Osteoblast (primary cell): ENCODE results near the gene SELENOS. TPM values are rescaled to one million over a fixed set of nuclear protein-coding genes. Genes with fewer than 3 reads are reported as not detected.

Experiments
- DNase-seq: peaks from one replicate; pipeline ENCODE4 v3.0.0; 2011; ENCODE audit warnings: low spot score, mixed read lengths; ENCODE audit not compliant: insufficient read length; ENCODE audit errors: missing footprints
- H2AFZ ChIP-seq: 2 replicates; pipeline ENCODE4 v1.6.0; 2011; ENCODE audit warnings: mild to moderate bottlenecking, low read length
- H3K27ac ChIP-seq: 2 replicates; pipeline ENCODE4 v1.5.1; 2011; ENCODE audit warnings: mild to moderate bottlenecking, low read depth, low read length, moderate library complexity
- H3K27me3 ChIP-seq: 2 replicates; pipeline ENCODE4 v1.6.0; 2012; ENCODE audit warnings: mild to moderate bottlenecking, control low read depth, inconsistent platforms, low read length, moderate library complexity; ENCODE audit not compliant: insufficient read depth
- H3K36me3 ChIP-seq: 2 replicates; pipeline ENCODE4 v1.5.1; 2011; ENCODE audit warnings: mild to moderate bottlenecking, low read length, control low read depth, moderate library complexity; ENCODE audit not compliant: insufficient read depth
- H3K4me1 ChIP-seq: 2 replicates; pipeline ENCODE4 v1.5.1; 2011; ENCODE audit warnings: mild to moderate bottlenecking, low read length, control low read depth, moderate library complexity; ENCODE audit not compliant: insufficient read depth
- H3K4me2 ChIP-seq: 2 replicates; pipeline ENCODE4 v1.6.0; 2011; ENCODE audit warnings: mild to moderate bottlenecking, low read length; ENCODE audit not compliant: insufficient read depth
- H3K4me3 ChIP-seq: fragments of 200-600 bp; sonication (generic); 3 replicates; pipeline ENCODE4 v1.5.1; 2012; ENCODE audit warnings: mild to moderate bottlenecking, low read length, inconsistent platforms; ENCODE audit not compliant: insufficient read depth
- H3K79me2 ChIP-seq: 2 replicates; pipeline ENCODE4 v1.6.0; 2012; ENCODE audit warnings: mild to moderate bottlenecking, low read length, control low read depth, inconsistent platforms; ENCODE audit not compliant: insufficient read depth
- H3K9me3 ChIP-seq: 2 replicates; pipeline ENCODE4 v1.5.1; 2011; ENCODE audit warnings: low read depth, low read length, control low read depth
- H4K20me1 ChIP-seq: 2 replicates; pipeline ENCODE4 v1.6.0; 2012; ENCODE audit warnings: mild to moderate bottlenecking, low read length, control low read depth; ENCODE audit not compliant: insufficient read depth
- total RNA-seq: library from RNA; depleted of rRNA; stranded (reverse); fragments of >200 nt; gene quantifications from 2 replicates; pipeline ENCODE4 v1.2.3, GENCODE V29; 2012
- TF ChIP-seq, protein P1 (sequence below): IDR thresholded peaks from 2 replicates; pipeline ENCODE4 v1.5.1; 2011; ENCODE audit warnings: mild to moderate bottlenecking, low read depth, low read length, moderate library complexity; ENCODE audit errors: extremely low read depth

The SELENOS gene
- total RNA-seq, 1 donor, result 79.6 TPM

DNA sequence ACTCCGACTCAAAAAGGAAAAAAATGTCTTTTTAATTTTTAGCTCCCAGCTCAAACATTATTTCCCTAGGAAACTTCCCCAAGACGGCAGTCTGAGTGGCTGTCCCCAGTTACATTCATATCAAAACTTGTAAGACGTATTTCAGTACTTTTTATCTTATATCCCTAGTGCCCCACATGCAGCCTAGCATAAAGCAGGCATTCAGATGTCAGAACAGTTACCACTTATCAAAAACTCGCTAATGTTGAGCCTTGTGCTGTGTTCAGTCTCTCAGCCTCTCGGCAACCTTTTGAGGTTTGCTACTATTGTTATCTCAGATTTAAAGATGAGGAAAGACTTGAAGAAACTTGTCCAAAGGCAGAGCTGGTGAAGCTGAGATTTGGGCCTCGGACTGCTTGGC lies 6.6 kb upstream of the SELENOS start:
- Histone ChIP-seq H3K4me2 (no peak overlapping the region), H3K27me3 (no peaks in the 10 kb centered on the region), H3K27ac (no peak overlapping the region), H4K20me1 (peaks cover 12% of the 10 kb centered on the region), H3K79me2 (peaks cover 26% of the 10 kb centered on the region), H3K9me3 (no peaks in the 10 kb centered on the region), H3K4me3 (no peak overlapping the region), H3K36me3 (peaks cover 81% of the 10 kb centered on the region), H3K4me1 (no peaks in the 10 kb centered on the region), H2AFZ (no peak overlapping the region)
- DNase-seq, result no peak
- TF ChIP-seq, protein P1, sequence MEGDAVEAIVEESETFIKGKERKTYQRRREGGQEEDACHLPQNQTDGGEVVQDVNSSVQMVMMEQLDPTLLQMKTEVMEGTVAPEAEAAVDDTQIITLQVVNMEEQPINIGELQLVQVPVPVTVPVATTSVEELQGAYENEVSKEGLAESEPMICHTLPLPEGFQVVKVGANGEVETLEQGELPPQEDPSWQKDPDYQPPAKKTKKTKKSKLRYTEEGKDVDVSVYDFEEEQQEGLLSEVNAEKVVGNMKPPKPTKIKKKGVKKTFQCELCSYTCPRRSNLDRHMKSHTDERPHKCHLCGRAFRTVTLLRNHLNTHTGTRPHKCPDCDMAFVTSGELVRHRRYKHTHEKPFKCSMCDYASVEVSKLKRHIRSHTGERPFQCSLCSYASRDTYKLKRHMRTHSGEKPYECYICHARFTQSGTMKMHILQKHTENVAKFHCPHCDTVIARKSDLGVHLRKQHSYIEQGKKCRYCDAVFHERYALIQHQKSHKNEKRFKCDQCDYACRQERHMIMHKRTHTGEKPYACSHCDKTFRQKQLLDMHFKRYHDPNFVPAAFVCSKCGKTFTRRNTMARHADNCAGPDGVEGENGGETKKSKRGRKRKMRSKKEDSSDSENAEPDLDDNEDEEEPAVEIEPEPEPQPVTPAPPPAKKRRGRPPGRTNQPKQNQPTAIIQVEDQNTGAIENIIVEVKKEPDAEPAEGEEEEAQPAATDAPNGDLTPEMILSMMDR, result no peak

DNA sequence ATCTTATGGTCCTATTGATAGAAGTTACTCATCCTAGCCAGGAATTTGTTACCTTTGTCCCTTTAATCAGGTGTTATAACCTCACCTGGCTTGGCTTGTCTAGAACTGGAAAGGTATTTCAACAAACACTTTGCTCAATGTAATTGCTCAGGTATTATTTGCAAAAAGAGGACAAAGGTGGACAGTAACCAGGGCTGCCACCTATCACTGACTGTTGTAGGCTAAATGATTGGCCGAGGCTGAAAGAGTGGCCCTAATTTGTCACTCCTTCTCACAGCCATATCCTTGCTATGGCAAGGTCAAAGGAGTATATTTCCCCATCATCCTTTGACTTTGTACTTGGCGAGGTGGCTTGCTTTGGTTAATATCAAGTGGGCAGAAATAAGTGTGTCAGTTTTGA lies 2.7 kb upstream of the SELENOS start:
- Histone ChIP-seq H3K27me3 (no peaks in the 10 kb centered on the region), H4K20me1 (peaks cover 8% of the 10 kb centered on the region), H3K4me3 (no peak overlapping the region), H3K9me3 (no peaks in the 10 kb centered on the region), H3K4me1 (peaks cover 11% of the 10 kb centered on the region), H3K27ac (no peak overlapping the region), H3K79me2 (peaks cover 22% of the 10 kb centered on the region), H2AFZ (no peak overlapping the region), H3K4me2 (no peak overlapping the region), H3K36me3 (peaks cover 54% of the 10 kb centered on the region)
- TF ChIP-seq, protein P1, result no peak
- peak; percentile 59 for DNase-seq

DNA sequence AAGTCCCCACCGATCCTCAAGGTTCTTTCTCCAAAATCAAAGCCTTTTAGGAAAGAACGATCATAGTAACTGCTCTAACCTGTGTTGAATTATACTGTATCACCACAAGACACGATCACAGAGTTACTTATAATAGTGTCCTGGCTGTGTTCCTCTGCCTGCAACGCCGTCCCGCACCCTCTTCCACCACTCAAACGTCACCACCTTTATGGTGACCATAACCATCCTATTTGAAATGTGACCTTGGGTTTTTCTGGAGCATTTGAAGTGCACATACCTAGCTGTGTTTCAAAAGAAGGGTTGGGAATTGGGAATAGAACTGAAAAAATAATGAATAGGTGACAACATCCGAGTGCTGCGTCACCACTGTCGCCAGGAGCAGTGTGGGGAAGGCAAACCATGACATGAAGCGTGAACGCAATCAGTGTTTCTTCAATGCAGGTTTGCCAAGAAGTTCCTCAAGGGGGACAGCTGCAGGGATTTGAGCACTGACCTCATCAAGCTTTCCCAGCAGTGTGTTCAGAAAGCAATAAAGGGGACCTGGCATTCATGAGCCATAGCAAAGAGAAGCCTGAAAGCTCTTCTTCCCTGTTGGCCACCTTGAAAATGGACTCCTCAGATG lies 769 bp upstream of the SELENOS start:
- Histone ChIP-seq H3K4me3 (peak overlapping the region; percentile 83), H4K20me1 (peaks cover 18% of the 10 kb centered on the region), H3K4me2 (peak overlapping the region; percentile 94), H2AFZ (peak overlapping the region; percentile 89), H3K4me1 (peaks cover 11% of the 10 kb centered on the region), H3K36me3 (peaks cover 57% of the 10 kb centered on the region), H3K9me3 (no peaks in the 10 kb centered on the region), H3K27me3 (no peaks in the 10 kb centered on the region), H3K27ac (peak overlapping the region; percentile 66), H3K79me2 (peaks cover 35% of the 10 kb centered on the region)
- DNase-seq, result no peak
- TF ChIP-seq, protein P1, result no peak

DNA sequence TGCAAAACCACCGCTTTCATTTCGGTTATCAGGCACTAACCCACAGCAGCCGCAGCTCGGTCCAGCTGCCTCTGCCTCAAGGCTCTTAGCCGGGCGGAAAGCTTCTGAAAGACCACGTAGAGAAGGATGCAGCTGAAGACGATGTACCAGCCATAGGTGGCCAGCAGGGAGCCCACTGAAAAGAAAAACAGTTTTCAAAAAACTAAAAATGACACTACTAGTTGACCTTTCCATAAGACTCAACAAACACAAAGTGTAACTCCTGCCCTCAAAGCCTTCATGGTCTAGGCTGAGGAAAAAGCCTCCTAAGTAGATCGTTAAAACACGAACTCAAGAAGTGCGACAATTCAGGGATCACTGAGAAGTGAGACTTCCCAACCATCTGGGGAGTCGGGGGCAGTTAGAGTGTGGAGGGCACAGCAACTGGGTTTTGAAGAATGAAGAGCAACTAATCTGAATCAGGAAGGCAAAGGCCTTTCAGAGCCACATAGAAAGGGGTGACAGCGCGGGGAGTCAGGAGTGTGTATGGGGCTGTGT lies 716 bp downstream of the SELENOS start:
- Histone ChIP-seq H3K79me2 (peaks cover 35% of the 10 kb centered on the region), H2AFZ (peak overlapping the region; percentile 84), H3K4me3 (peak overlapping the region; percentile 83), H3K4me2 (peak overlapping the region; percentile 93), H3K27ac (peak overlapping the region; percentile 88), H3K4me1 (peaks cover 11% of the 10 kb centered on the region), H3K36me3 (peaks cover 58% of the 10 kb centered on the region), H3K27me3 (no peaks in the 10 kb centered on the region), H4K20me1 (peaks cover 18% of the 10 kb centered on the region), H3K9me3 (no peaks in the 10 kb centered on the region)
- peak; percentile 30 for DNase-seq
- TF ChIP-seq, protein P1, result peak; percentile 45
